HepG2 (cell line): ENCODE measurements around the gene TMC4. TPM values are rescaled to one million over a fixed set of nuclear protein-coding genes. Genes with fewer than 3 reads are reported as not detected.

Experiments used
- ESRRA ChIP-seq: sonication (generic); formaldehyde crosslinking; IDR thresholded peaks from 2 replicates; pipeline ENCODE4 v1.5.1; 2020; ENCODE audit warnings: mild to moderate bottlenecking, low read depth, missing genetic modification reagents
- FOXA3 ChIP-seq: IDR thresholded peaks from 2 replicates; pipeline ENCODE4 v1.6.1; 2016; ENCODE audit warnings: missing genetic modification reagents, missing compliant biosample characterization
- PITX1 ChIP-seq: sonication (generic); formaldehyde crosslinking; IDR thresholded peaks from 2 replicates; pipeline ENCODE4 v1.5.1; 2020; ENCODE audit warnings: mild to moderate bottlenecking, missing genetic modification reagents
- RCOR2 ChIP-seq: IDR thresholded peaks from 2 replicates; pipeline ENCODE4 v1.6.1; 2016; ENCODE audit warnings: missing biosample characterization, missing genetic modification reagents
- SKIL ChIP-seq: sonication (generic); formaldehyde crosslinking; IDR thresholded peaks from 2 replicates; pipeline ENCODE4 v1.8.0; 2022; ENCODE audit warnings: missing genetic modification reagents, mild to moderate bottlenecking, moderate library complexity, borderline replicate concordance
- SMAD3 ChIP-seq: sonication (generic); formaldehyde crosslinking; IDR thresholded peaks from 2 replicates; pipeline ENCODE4 v1.4.0; 2020; ENCODE audit warnings: missing genetic modification reagents
- SOX5 ChIP-seq: IDR thresholded peaks from 2 replicates; pipeline ENCODE4 v1.6.1; 2016; ENCODE audit warnings: borderline replicate concordance
- TFDP2 ChIP-seq: sonication (generic); formaldehyde crosslinking; IDR thresholded peaks from 2 replicates; pipeline ENCODE4 v1.4.0; 2020; ENCODE audit warnings: missing genetic modification reagents
- TOPORS ChIP-seq: sonication (generic); formaldehyde crosslinking; IDR thresholded peaks from 2 replicates; pipeline ENCODE4 v1.8.0; 2023; ENCODE audit warnings: mild to moderate bottlenecking, missing genetic modification reagents
- ZNF407 ChIP-seq: sonication (generic); formaldehyde crosslinking; IDR thresholded peaks from one replicate; pipeline ENCODE4 v1.5.1; 2020; ENCODE audit warnings: mild to moderate bottlenecking, missing genetic modification reagents; ENCODE audit errors: not compliant biosample characterization
- ZNF460 ChIP-seq: sonication (generic); formaldehyde crosslinking; IDR thresholded peaks from 2 replicates; pipeline ENCODE4 v1.5.1; 2020; ENCODE audit warnings: missing genetic modification reagents, mild to moderate bottlenecking, borderline replicate concordance
- ZNF703 ChIP-seq: sonication (generic); formaldehyde crosslinking; IDR thresholded peaks from 2 replicates; pipeline ENCODE4 v1.5.1; 2020; ENCODE audit warnings: missing genetic modification reagents, mild to moderate bottlenecking, moderate library complexity, borderline replicate concordance
- polyA plus RNA-seq, 8 experiments: library from polyadenylated mRNA; depleted of rRNA in 3 of 8; stranded (reverse) in 7 of 8; unstranded in 1 of 8; fragments of >200 nt; fragmentation: Illumina TruSeq in 4 of 8; extraction: Trizol in 4 of 8; gene quantifications; 2 replicates each; pipeline versions ENCODE4 v1.2.1 to v1.2.3, GENCODE V29; 2011 to 2016; ENCODE audit warnings: low read depth in 4 of 8, missing spikeins in 1 of 8, mixed read lengths in 1 of 8; ENCODE audit not compliant: insufficient read depth in 1 of 8
- total RNA-seq, 5 experiments: library from RNA; depleted of rRNA; stranded (reverse); fragments of >200 nt; fragmentation: Illumina TruSeq; extraction: Trizol; gene quantifications; 2 replicates each; pipeline ENCODE4 v1.2.3, GENCODE V29; 2016; ENCODE audit warnings: low read depth in 1 of 5
- TF ChIP-seq, protein P1 (sequence below): sonication (generic); formaldehyde crosslinking; IDR thresholded peaks from 2 replicates; pipeline ENCODE4 v1.8.0; 2022; ENCODE audit warnings: mild to moderate bottlenecking, missing genetic modification reagents, moderate library complexity
- TF ChIP-seq, protein P2 (sequence below): sonication (generic); formaldehyde crosslinking; IDR thresholded peaks from 2 replicates; pipeline ENCODE4 v1.5.1; 2020; ENCODE audit warnings: missing genetic modification reagents, mild to moderate bottlenecking, borderline replicate concordance

The TMC4 gene
- total and polyA plus RNA-seq, 2 of the 13 experiments (the other 11 are each of a cell fraction or from before 2014, with no cell fraction given): 0.13 to 0.24 TPM

- peak; percentile 8 for TF ChIP-seq ZNF407 (CRISPR knock-in tag)
- TF ChIP-seq ZNF460 (CRISPR knock-in tag): no peak
- peak; percentile 63 for TF ChIP-seq PITX1
- peak; percentile 25; the same call in 1 of the 2 replicates for TF ChIP-seq FOXA3 (CRISPR knock-in tag)
- TF ChIP-seq, protein P1, sequence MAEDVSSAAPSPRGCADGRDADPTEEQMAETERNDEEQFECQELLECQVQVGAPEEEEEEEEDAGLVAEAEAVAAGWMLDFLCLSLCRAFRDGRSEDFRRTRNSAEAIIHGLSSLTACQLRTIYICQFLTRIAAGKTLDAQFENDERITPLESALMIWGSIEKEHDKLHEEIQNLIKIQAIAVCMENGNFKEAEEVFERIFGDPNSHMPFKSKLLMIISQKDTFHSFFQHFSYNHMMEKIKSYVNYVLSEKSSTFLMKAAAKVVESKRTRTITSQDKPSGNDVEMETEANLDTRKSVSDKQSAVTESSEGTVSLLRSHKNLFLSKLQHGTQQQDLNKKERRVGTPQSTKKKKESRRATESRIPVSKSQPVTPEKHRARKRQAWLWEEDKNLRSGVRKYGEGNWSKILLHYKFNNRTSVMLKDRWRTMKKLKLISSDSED (CRISPR knock-in tag): no peak
- 0 out of 2 replicates have a peak, but pooled peaks have one; percentile 19 for TF ChIP-seq TFDP2 (CRISPR knock-in tag)
- no peak for TF ChIP-seq ESRRA
- 0 out of 2 replicates have a peak, but pooled peaks have one; percentile 31 for TF ChIP-seq RCOR2 (CRISPR knock-in tag)
- TF ChIP-seq ZNF703 (CRISPR knock-in tag): no peak
- no peak for TF ChIP-seq TOPORS
- TF ChIP-seq SMAD3 (CRISPR knock-in tag): no peak
- TF ChIP-seq SOX5: peak; percentile 29; the same call in 1 of the 2 replicates
- 0 out of 2 replicates have a peak, but pooled peaks have one; percentile 28 for TF ChIP-seq SKIL
- TF ChIP-seq, protein P2, sequence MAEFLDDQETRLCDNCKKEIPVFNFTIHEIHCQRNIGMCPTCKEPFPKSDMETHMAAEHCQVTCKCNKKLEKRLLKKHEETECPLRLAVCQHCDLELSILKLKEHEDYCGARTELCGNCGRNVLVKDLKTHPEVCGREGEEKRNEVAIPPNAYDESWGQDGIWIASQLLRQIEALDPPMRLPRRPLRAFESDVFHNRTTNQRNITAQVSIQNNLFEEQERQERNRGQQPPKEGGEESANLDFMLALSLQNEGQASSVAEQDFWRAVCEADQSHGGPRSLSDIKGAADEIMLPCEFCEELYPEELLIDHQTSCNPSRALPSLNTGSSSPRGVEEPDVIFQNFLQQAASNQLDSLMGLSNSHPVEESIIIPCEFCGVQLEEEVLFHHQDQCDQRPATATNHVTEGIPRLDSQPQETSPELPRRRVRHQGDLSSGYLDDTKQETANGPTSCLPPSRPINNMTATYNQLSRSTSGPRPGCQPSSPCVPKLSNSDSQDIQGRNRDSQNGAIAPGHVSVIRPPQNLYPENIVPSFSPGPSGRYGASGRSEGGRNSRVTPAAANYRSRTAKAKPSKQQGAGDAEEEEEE (CRISPR knock-in tag): no peak
Measured at GRCh38 chr19:54203151-54203611, 30.2 kb upstream of the TMC4 start (continued).
